ENCODE results near the gene NELFA.

NELFA gene

DNA sequence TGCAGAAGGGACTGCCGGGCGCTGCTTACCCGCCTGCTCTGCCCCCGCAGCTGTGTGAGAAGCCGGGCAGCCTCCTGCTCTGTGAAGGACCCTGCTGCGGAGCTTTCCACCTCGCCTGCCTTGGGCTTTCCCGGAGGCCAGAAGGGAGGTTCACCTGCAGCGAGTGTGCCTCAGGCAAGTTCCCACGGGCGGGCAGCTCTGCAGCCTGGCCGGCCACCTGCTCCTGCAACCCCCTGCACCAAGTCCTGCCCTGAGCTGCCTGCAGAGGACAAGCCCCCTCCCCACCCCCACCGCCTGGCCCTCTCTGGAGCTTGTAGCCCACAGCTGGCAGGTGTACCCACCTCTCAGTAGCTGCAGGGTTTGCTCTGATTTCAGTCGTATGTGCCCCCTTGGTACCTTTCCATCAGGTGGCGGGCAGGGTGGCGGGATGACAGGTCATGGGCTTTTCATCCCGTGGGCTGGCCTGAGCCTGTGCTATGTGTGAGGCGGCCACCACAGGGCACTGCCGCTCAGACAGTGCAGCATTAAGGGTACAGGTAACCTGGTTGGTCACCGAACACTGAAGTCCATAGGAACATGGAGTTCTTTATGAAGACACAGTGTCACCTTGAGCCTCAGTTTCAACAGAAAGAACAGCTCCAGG is 56.6 kb downstream of the NELFA start:
- TF ChIP-seq FOXP2 (optimal IDR thresholded peaks at IDR 0.05; ENCODE audit: borderline replicate concordance, extremely low read depth, extremely low read length, insufficient read depth) (no peak), POLR2AphosphoS5 (IDR thresholded peaks at IDR 0.05; ENCODE audit: low read depth, low read length) (no peak), SIN3A (IDR thresholded peaks at IDR 0.05; ENCODE audit: borderline replicate concordance, insufficient read depth, low read length) (no peak), TAF1 (IDR thresholded peaks at IDR 0.05; ENCODE audit: borderline replicate concordance, insufficient read depth, low read length) (no peak)
- TF ChIP-seq, protein P1, sequence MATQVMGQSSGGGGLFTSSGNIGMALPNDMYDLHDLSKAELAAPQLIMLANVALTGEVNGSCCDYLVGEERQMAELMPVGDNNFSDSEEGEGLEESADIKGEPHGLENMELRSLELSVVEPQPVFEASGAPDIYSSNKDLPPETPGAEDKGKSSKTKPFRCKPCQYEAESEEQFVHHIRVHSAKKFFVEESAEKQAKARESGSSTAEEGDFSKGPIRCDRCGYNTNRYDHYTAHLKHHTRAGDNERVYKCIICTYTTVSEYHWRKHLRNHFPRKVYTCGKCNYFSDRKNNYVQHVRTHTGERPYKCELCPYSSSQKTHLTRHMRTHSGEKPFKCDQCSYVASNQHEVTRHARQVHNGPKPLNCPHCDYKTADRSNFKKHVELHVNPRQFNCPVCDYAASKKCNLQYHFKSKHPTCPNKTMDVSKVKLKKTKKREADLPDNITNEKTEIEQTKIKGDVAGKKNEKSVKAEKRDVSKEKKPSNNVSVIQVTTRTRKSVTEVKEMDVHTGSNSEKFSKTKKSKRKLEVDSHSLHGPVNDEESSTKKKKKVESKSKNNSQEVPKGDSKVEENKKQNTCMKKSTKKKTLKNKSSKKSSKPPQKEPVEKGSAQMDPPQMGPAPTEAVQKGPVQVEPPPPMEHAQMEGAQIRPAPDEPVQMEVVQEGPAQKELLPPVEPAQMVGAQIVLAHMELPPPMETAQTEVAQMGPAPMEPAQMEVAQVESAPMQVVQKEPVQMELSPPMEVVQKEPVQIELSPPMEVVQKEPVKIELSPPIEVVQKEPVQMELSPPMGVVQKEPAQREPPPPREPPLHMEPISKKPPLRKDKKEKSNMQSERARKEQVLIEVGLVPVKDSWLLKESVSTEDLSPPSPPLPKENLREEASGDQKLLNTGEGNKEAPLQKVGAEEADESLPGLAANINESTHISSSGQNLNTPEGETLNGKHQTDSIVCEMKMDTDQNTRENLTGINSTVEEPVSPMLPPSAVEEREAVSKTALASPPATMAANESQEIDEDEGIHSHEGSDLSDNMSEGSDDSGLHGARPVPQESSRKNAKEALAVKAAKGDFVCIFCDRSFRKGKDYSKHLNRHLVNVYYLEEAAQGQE (IDR thresholded peaks at IDR 0.05; ENCODE audit: insufficient read depth in 1 of 2, low read depth in 2 of 2, low read length in 2 of 2), result no peak

DNA sequence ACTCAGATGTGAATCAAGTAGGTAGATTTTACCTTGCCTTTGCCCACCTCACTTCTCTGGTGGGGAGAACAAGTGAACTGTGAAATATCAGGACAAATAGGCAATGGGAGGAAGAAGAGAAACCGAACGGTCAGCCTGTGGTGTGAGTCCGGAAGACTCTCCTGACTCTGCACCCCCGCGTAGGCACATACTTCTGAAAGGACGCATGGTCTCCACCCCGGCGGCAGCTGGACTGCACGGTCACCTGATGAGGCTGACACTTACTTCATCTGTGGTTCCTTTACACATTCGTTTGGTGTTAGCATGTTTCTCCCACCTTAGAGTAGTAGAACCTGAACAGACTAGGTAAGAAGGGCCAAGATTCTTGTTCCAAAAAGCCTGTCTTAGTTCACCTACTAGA is 58.4 kb downstream of the NELFA start:
- TF ChIP-seq SIN3A (IDR thresholded peaks at IDR 0.05; ENCODE audit: borderline replicate concordance, insufficient read depth, low read length), result no peak
- TF ChIP-seq, protein P1 (IDR thresholded peaks at IDR 0.05; ENCODE audit: insufficient read depth in 1 of 2, low read depth in 2 of 2, low read length in 2 of 2), result no peak
- TF ChIP-seq TAF1 (IDR thresholded peaks at IDR 0.05; ENCODE audit: borderline replicate concordance, insufficient read depth, low read length), result no peak
- no peak for TF ChIP-seq POLR2AphosphoS5 (IDR thresholded peaks at IDR 0.05; ENCODE audit: low read depth, low read length)
- no peak for TF ChIP-seq FOXP2 (optimal IDR thresholded peaks at IDR 0.05; ENCODE audit: borderline replicate concordance, extremely low read depth, extremely low read length, insufficient read depth)

DNA sequence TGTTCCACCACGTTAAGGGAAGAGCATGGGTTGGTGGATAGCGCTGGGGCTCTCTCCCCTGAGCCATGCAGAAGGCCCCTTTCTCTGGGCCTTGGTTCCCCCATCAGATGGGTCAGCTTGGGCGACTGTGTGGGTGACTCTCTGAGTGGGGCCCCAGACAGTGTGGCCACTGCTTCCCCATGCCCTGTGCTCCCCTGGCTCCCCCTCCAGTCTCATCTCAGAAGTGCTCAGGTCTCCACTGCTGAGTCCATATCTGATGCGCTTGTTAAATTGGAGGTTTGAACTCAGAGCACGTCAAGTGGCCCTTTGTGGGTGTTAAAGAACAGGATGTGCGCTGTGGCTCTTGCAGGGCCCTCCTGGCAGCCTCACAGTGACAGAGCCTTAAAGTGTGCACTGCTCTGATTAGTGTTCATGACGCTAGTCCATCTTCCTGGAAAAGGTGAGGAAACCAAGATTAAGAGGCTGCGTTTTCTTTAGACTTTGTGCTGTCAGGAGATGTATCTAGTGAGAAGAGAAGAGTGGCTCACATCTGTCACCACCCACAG is 59.8 kb downstream of the NELFA start:
- no peak for TF ChIP-seq POLR2AphosphoS5 (IDR thresholded peaks at IDR 0.05; ENCODE audit: low read depth, low read length)
- TF ChIP-seq TAF1 (IDR thresholded peaks at IDR 0.05; ENCODE audit: borderline replicate concordance, insufficient read depth, low read length), result no peak
- TF ChIP-seq FOXP2 (optimal IDR thresholded peaks at IDR 0.05; ENCODE audit: borderline replicate concordance, extremely low read depth, extremely low read length, insufficient read depth), result no peak
- TF ChIP-seq, protein P1 (IDR thresholded peaks at IDR 0.05; ENCODE audit: insufficient read depth in 1 of 2, low read depth in 2 of 2, low read length in 2 of 2), result no peak
- TF ChIP-seq SIN3A (IDR thresholded peaks at IDR 0.05; ENCODE audit: borderline replicate concordance, insufficient read depth, low read length), result no peak

DNA sequence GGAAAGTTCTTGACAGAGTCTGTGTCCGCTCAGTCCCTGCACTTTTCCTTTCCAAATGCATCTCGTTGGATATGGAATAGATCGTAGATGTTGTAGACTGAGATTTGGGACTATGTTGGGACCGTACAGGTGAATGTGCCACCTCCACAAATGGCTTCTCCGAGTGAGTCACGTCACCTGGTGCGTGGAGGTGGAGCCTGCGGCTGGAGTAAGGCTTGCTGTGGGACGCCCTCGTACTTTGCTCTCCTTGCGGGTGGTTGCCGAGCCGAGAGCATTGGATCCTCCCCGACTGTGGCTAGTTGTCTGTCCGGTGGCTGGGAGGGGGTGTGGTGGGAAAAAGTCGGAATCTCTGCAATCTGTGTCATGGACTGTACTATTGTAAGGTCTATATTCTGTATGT is 60.5 kb downstream of the NELFA start:
- TF ChIP-seq, protein P1 (IDR thresholded peaks at IDR 0.05; ENCODE audit: insufficient read depth in 1 of 2, low read depth in 2 of 2, low read length in 2 of 2), result no peak
- TF ChIP-seq FOXP2 (optimal IDR thresholded peaks at IDR 0.05; ENCODE audit: borderline replicate concordance, extremely low read depth, extremely low read length, insufficient read depth), result no peak
- no peak for TF ChIP-seq POLR2AphosphoS5 (IDR thresholded peaks at IDR 0.05; ENCODE audit: low read depth, low read length)
- no peak for TF ChIP-seq SIN3A (IDR thresholded peaks at IDR 0.05; ENCODE audit: borderline replicate concordance, insufficient read depth, low read length)
- no peak for TF ChIP-seq TAF1 (IDR thresholded peaks at IDR 0.05; ENCODE audit: borderline replicate concordance, insufficient read depth, low read length)

Measured in PFSK-1 (cell line).